Activated T-cell treated with anti-CD3 and anti-CD28 coated beads, Interleukin-2, amount 50 U/mL, for 48 hours (primary cell): ENCODE results near the gene VAT1L.
"Not testable (repeated sequence)": the region's sequence is repeated elsewhere in the genome, so short reads cannot be mapped to it uniquely, and the experiment has no call there.

Experiments used
- DNase-seq, 2 experiments: peaks; one replicate each; pipeline ENCODE4 v3.0.0-alpha.2; 2020

The VAT1L gene

DNA sequence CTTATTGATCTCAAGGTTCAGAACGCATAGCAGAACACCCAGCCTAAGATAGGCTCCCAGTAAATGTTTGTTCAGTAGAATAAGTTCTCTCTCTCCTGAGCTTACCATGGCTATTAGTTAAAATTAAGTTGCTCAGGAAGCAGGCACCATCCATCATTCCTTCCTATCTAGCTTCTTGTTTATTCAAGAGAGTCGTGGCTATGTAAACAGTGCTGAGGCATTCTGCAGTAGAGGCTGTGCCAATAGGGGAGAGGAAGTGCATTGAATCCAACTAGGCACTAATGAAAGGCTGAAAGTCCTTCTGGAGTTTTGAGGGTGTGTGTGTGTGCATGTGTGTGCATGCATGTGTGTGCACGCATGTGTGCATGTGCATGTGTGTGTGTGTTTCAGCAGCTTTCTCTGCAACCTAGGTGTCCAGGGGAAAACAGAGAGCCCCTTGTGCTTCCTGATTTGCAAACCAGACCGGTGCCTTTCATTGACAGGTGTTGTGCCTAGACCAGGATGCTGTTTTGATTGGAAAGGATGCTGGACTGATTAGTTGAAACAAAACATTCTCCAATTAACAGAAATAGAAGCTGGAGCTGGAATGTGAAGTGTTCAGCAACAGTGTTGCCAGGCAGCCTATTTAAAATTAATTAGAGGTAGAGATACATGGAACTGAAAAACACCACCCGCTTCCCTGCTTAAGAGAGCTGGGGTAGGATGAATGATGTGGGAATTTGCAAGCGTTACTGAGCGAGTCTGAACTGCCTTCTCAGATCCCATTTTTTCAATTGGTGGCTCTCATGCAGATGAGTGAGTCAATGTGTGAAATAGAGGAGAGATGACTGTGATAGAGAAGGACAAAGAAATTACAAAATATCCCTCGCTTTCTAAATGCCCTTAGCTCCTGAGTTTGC is 130.7 kb downstream of the VAT1L start:
- no peak for DNase-seq

DNA sequence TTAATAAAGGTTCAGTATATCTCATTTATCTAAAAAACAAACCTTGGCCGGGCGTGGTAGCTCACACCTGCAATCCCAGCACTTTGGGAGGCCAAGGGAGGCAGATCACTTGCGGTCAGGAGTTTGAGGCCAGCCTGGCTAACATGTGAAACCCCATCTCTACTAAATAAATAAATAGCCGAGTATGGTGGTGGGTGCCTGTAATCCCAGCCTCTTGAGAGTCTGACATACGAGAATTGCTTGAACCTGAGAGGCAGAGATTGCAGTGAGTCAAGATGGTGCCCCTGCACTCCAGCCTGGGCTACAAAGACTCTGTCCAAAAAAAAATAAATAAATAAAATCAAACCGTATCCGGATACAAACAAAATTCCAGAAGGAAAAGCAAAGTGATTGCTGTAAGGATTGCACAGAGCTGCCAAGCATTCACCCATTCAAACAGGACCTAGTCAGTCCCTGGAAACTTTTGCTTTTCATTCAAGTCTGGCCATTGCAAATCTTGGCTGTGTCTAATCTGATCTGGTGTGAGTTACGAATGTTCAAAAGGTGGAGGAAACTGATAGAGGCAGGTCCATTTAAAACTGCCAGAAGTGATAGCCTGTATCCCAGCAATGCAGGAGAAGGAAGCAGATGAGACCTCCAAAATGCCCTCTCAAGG is 131.5 kb downstream of the VAT1L start:
- no peak for DNase-seq

DNA sequence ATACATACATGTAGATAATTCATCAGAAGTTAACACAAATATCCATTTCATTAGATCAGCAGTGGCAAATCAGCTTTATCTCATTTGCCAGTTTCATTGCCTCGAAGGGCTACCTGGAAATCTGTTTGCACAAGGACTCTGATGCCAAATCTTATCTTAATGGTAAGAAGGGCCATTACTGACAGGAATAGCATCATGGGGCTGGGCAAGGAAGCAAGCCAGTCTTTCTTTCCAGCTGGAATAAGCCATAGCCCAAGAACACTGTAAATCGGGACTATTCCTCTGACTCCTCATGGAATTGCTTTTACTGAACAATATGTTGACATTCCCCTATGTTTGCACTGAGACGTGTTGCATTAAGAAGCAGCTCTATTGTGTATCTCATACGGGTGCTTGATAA is 132.6 kb downstream of the VAT1L start:
- no peak for DNase-seq

DNA sequence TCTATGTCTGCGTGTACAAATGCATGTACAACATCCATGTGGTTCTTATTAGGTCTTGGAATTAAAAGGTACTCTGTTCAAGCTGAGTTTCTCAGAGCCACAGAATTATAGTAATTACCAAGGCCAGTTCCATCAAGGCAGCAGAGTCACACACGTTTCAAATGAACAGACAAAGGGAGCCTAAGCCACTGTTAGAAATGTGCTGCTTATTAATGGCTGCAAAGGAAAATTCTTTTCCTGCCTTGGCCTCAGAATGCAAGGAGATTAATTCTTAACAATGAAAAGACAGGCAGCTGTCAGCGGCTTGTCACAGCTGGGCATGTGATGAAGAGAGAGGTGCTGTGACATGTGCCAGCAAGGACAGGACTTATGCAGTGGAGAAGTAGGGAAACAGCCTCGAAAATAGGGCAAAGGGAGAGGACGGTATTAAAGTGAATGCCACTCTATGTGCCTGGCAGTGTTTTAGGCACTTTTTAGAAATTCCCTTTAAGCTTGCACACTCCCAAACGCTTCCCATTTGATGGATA is 133.9 kb downstream of the VAT1L start:
- no peak for DNase-seq

DNA sequence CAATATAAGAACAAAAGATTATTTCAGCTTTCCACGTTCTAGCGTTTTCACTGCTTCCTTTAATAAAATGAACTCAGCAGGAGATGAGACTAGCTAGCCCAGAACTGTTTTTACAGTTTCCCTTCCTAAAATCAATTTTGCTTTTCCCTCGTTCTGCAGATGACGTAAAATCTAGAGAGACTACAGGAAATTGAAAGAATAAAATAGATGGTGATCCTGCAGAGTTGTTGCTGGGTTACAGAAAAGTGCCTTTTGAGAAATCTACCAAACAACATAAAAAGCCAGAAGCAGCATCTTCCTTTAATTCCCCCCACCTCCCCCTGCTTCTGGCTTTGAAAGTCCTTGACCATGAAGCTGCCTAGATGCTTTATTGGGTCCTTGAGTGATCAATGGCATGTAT is 137.2 kb downstream of the VAT1L start:
- DNase-seq = no peak

DNA sequence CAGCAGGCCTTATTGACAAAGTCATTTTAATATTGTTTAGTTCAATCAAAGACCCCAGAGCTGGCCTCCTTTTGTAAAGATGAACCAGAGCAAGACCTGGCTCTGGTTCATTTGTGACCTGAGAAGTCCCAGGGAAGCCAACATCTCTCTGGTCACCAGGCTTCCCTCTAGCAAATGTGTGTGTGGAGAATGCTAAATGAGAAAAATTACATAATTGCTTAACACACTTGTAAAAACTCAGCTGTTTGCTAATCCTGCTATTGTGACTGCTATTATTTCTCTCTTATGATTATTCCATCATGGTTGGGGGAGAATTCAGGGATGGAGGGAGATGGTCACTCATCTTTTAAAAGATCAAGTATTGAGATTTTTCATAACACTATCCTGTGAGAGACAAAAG is 139.7 kb downstream of the VAT1L start:
- no peak for DNase-seq

DNA sequence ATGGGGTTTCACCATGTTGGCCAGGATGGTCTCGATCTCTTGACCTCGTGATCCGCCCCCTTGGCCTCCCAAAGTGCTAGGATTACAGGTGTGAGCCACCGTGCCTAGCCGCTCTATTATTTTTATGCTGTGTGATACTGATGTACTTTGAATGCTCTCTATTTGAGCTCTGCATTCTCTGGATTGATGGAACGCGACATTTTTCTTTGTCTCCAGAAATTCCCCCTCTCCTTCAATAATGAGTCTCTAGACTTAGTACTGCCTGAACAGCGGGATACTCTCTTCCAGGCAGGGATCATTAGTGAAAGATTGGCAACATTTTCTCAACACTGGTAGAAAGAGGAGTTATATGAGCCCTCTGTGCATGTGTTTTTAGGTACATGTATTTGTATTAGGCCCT is 140.6 kb downstream of the VAT1L start:
- no peak for DNase-seq

DNA sequence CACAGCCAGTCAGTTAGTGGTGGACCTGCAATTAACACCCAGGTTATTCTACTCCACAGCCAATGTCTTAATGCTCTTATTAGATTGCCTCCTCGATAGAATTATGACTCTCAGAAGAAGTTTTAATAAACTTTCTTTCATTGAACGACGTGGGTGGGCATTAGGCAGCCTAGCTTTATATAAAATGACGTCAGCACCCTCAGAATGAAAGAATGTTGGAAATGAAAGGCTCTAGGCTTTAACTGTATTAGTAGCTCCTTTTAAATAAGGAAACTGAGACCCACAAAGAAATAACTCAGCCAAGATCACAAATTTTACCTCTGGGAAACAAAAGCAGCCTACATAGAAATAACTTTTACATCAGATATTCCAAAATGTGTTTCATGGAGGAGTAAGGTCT is 142.7 kb downstream of the VAT1L start:
- DNase-seq = no peak

DNA sequence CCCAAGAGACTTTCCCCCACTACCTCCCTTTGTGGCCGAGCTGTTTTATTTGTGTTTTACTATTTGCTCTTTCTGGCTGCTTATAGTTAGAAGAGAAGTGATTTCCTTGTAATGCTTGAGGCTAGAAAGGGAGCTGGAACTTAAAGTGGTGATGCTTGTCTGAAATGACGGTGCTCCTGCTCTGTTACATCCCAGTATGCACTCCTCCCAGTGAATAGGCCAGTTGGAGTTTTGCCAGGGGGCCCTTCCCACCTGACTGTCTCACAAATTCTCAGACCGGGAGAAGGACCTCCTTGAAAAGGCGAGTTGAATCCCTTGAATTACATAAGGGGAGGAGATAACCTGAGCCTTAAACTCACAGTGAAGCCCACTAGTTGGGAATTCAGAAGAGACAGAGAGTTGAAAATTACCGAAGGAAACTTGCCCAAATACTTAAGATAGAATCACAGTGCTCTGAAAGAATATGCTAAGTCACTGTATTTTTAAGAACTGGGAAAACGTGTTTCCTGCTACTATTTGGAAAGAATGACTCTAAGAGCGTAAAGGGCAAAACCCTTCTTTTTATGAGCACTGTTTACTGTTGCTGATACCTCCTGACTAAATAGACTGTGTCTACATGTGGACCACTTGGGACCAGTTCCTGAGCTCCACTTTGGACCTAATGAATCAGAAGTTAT is 149.2 kb downstream of the VAT1L start:
- DNase-seq = no peak

DNA sequence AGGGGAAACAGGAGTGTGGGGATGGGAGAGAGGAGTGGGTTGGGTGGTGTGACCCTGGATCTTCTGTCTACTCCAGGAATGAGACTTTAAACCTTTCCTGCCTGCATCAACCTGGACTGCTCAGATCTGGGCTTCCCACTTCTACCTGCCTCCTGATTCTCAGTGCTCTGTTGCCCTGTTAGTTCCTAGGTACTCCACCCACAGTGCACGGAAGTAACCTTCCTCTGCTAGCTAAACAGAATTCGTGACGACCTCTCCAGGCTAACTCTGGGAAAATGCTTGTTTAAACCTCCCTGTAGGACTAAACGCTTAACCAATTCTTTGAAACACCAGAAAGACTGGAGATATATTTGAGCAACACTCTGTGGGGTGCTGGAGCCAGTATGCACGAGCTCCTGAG is 150.5 kb downstream of the VAT1L start:
- no peak for DNase-seq

DNA sequence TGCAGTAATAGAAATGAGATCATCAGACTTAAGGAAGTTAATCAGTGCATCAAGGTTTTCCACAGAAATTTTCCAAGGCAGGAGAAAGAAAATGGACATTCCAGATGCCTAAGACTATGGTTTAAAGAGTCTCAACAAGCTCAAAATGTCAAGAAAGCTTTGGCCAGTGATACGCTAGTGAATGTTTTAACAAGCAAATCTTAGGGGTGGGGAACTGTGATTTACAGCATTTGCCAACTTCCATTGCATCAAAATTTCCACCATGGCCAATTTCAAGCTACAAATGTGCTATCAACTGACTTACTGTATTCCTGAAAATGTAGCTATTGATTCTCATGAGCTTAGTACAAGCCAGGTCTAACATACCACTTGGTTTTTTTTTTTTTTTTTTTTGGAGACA is 151.6 kb downstream of the VAT1L start:
- DNase-seq = no peak

DNA sequence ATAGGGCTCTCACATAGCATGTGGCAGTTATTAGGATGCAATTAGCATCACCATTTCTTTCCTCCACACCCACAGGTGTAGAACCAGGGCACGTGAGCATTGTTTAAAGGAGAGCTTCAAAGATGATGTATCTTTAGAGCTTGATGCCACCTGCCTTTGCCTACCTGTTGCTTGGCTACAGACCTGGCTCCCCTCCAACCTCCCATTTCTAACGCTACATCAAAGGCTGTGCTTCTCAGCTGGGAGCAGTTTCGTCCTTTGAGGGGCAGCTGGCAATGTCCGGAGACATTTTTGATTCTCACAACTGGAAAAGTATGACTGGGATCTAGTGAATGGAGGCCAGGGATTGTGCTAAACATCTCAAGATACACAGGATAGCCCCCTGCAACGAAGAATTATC is 155.4 kb downstream of the VAT1L start:
- DNase-seq = no peak

DNA sequence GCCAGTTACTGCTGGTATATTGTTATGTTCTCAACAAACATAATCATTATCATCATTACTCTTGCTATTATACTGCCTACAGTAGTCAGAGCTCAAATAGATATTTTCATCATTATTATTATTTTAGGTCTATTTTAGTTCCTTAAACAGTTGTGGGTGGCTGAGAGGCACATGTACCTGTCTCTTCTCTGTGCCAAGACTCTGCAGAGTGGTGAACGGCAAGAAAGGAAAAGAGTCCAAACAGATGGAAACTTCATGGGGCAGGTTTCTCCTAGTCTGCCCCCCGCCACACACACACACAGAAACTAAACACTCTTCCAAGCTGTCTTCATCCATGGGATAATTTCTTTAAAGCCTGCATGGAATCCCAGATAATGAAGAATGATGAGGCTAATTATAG is 156.3 kb downstream of the VAT1L start:
- DNase-seq = no peak

DNA sequence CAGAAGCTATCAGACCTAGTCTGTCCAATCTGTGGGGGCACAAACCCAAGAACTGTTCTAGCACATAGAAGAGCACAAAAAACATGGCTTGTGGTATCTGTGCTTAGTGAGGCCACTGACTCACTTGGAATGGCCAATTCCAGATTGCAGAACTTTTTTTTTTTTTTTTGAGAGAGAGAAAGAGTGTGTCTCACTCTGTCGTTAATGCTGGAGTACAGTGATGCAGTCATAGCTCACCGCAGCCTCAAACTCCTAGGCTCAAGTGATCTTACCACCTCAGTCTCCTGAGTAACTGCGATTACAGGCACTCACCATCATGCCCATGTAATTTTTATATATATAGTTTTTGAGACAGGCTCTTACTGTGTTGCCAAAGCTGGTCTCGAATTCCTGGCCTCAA is 156.8 kb downstream of the VAT1L start:
- DNase-seq = no peak

DNA sequence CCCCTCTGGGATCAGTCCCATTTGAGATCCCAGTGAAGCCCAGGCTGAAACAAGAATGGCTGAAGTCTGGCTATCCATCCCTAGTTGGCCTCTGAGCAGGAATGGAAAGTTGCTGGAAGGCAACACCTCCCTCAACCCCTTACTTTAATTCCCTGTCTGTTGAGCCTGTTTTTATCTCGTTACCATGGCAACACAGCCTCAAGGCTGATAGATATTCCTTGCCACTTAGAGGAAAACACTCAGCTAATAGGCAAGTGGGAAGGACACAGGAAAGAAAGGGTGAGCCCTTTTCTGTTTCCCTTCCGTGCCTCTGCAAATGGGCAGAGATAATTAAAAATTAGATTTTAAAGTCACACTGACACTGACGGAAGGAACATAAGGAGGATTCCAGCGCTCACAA is 158.5 kb downstream of the VAT1L start:
- no peak for DNase-seq

DNA sequence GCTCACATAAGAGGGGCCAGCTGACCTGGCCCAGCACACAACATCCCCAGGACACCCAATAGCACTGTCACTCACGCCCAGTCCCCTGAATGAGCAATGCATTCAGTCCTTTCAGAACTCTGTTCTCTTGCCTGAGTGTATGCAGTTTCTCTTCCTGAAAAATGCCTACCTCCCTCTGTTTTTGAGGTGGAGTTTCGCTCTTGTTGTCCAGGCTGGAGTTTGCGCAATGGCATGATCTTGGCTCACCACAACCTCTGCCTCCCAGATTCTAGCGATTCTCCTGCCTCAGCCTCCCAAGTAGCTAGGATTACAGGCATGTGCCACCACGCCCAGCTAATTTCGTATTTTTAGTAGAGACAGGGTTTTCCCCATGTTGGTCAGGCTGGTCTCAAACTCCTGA is 159.2 kb downstream of the VAT1L start:
- DNase-seq = not testable (repeated sequence)

DNA sequence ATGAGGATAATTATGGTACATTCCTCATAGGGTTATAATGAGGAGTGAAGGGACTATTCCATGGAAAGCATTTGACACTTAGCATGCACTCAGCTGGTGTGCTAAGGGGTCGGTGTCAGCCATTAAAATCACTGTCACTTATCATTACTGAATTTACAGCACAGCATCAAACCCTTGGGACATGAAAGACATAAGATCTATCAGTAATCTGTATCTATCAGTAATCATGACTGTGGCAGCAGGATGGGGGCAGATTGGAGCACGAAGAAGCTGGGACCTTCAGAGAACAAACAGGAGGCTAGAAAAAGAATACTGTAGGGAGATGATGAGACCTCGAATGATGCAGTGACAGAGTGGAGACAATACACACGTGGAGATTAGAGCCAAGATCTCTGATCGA is 160.5 kb downstream of the VAT1L start:
- no peak for DNase-seq

DNA sequence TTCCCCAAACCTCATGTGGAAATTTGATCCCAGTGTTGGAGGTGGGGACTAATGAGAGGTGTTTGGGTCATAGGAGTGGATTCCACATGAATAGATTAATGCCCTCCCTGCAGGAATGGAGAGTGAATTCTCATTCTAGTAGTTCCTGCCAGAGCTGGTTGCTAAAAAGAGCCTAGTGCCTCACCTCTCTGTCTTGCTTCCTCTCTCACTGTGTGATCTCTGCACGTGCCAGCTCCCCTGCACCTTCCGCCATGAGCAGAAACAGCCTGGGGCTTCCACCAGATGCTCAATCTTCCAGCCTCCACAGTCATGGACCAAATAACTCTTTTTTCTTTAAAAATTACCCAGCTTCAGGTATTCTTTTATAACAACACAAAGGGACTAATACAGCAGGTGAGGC is 161.1 kb downstream of the VAT1L start:
- no peak for DNase-seq

DNA sequence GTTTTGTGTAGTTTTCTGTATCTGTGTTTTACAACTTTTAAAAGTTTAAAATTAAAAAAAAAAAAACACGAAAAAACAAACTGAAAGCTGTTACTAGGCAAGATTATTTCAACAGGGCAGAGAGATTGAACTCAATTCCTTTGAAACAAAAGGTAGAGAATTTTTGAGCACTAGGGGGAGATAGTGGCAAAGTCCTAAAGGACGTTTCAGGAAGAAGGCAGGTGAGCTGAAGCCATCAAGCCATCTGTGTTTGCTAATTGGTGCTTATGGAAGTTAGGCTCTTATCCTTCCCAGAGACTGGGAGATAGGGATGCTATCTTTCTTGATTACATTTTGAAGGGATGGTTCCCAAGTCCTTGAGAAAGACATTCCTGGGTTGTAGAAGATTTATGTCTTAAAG is 163.4 kb downstream of the VAT1L start:
- no peak for DNase-seq

DNA sequence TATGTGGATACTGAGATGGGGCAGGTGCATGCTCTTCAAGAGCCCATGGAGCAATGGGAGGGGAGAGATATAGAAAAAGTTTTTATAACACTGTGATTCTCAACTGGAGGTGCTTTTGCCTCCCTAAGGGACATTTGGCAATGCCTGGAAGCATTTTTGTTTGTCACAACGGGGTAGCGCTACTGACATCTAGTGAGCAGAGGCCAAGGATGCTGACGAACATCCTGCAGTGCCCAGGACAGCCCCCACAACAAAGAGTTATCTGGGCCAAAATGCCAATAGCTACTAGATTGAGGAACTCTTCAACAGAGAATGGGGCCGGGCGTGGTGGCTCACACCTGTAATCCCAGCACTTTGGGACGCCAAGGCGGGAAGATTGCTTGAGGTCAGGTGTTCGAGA is 166.8 kb downstream of the VAT1L start:
- DNase-seq = no peak

DNA sequence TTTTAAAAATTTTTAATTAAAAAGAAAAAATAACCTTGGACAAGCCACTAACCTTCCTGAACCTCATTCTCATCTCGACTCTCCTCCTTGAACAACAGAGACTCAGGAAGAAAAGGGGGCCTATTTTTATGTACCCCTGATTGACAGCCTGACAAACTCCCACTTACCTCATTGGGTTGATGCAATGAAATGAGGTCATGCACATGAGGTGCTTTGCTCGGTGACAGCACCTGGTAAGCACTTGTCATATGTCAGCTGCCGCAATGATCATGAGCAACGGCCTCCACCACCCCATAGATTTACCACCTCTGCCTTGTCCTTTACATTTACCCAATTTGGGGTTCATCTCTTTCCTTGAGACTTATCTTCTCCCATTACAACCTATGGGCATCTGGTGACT is 167.9 kb downstream of the VAT1L start:
- no peak for DNase-seq

DNA sequence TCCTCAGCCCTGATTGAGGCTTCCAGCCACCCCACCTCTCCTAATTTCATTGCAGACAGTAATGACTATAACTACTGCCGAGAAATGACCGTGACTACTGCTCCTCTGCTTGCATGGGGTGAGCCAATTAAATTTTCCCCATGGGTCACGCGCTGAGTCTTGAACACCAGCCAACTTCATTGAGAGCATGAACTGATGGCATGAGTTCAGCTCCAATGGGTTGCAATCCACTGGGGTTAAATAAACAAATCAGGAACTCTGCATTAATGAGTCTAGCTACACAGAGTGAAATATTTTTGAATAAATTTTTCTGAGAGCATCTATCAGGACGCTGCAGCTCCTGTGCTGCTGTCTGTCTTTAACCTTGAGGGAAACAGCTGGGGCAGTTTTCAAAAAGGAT is 172.4 kb downstream of the VAT1L start:
- no peak for DNase-seq

DNA sequence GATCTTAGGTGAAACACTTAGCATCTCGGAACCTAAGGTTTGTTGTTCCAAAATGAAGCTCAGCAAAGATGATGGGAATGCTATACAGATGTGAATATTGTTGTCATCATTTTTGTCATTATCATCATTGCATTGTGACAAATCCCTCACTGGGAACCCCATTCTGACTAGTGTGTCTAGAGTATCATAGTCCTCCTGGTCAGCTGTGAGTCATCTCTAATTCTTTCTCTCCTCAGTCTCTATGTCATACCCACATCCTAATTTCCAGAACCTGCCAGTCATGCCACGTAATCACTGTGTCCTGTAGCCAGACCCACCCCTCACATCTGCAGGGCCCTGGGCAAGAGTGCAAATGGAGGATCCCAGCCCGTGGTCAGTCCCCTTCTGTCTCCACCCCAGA is 173.4 kb downstream of the VAT1L start:
- no peak for DNase-seq

DNA sequence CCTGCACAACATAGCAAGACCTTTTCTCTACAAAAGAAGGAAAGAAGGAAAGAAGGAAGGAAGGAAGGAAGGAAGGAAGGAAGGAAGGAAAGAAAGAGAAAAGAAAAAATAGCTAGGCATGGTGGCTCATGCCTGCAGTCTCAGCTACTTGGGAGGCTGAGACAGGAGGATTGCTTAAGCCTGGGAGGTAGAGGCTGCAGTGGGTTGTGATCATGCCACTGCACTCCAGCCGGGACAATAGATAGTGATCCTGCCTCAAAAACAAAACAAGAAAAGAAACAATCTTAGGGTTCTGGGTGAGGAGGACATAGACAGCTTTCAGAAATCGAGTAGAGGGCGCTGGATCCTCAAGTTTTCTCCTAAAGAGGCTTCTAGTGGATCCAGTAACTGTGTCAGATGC is 174.3 kb downstream of the VAT1L start:
- DNase-seq = no peak
